Liver (tissue), 9 donors: ENCODE results near the gene TMEM245. TPM values are rescaled to one million over a fixed set of nuclear protein-coding genes. Genes with fewer than 3 reads are reported as not detected.

Experiments used
- DNase-seq: peaks from one replicate; pipeline ENCODE4 v3.0.0-alpha.2; 2017; ENCODE audit warnings: low spot score
- H3K27ac ChIP-seq, 2 donors: one replicate each; pipeline ENCODE4 v1.7.0; 2013; ENCODE audit warnings: inconsistent platforms in 2 of 2, low read length in 2 of 2, control low read depth in 1 of 2, low read depth in 1 of 2, mild to moderate bottlenecking in 1 of 2
- H3K27me3 ChIP-seq, 4 donors: one replicate each; pipeline versions ENCODE4 v1.6.1 to v1.7.0; 2013; ENCODE audit warnings: low read length in 3 of 4, inconsistent platforms in 1 of 4, mild to moderate bottlenecking in 1 of 4, moderate library complexity in 1 of 4; ENCODE audit not compliant: control insufficient read depth in 4 of 4, insufficient read depth in 4 of 4
- H3K36me3 ChIP-seq, 4 donors: one replicate each; pipeline versions ENCODE4 v1.6.1 to v1.7.0; 2013; ENCODE audit warnings: low read length in 3 of 4, mild to moderate bottlenecking in 3 of 4, low read depth in 1 of 4, moderate library complexity in 1 of 4; ENCODE audit not compliant: control insufficient read depth in 4 of 4, insufficient read depth in 3 of 4
- H3K4me1 ChIP-seq, 4 donors: one replicate each; pipeline versions ENCODE4 v1.6.1 to v1.7.0; 2013; ENCODE audit warnings: low read length in 3 of 4, mild to moderate bottlenecking in 3 of 4, moderate library complexity in 1 of 4; ENCODE audit not compliant: control insufficient read depth in 4 of 4, insufficient read depth in 4 of 4
- H3K4me3 ChIP-seq, 3 donors: one replicate each; pipeline versions ENCODE4 v1.6.1 to v1.7.0; 2013; ENCODE audit warnings: low read length in 3 of 3, control low read depth in 1 of 3, low read depth in 1 of 3, mild to moderate bottlenecking in 1 of 3
- H3K9ac ChIP-seq, 2 donors: one replicate each; pipeline ENCODE4 v1.7.0; 2013; ENCODE audit warnings: low read length in 2 of 2, mild to moderate bottlenecking in 2 of 2, moderate library complexity in 2 of 2, control low read depth in 1 of 2, low read depth in 1 of 2
- H3K9me3 ChIP-seq, 4 donors: one replicate each; pipeline versions ENCODE4 v1.6.1 to v1.7.0; 2013; ENCODE audit warnings: low read length in 3 of 4; ENCODE audit not compliant: control insufficient read depth in 4 of 4
- EGR1 ChIP-seq, 2 donors: IDR thresholded peaks; 2 replicates each; pipeline ENCODE4 v1.6.1; 2016 to 2018; ENCODE audit warnings: antibody characterized with exemption in 2 of 2, low read depth in 2 of 2
- FOXA1 ChIP-seq: IDR thresholded peaks from 2 replicates; pipeline ENCODE4 v1.6.1; 2016; ENCODE audit warnings: antibody characterized with exemption
- FOXA2 ChIP-seq: IDR thresholded peaks from 2 replicates; pipeline ENCODE4 v1.6.1; 2016; ENCODE audit warnings: antibody characterized with exemption
- HNF4A ChIP-seq, 2 donors: conservative IDR thresholded peaks; 2 replicates each; pipeline ENCODE4 v1.6.1; 2016; ENCODE audit warnings: antibody characterized with exemption in 2 of 2, mild to moderate bottlenecking in 2 of 2
- HNF4G ChIP-seq: IDR thresholded peaks from 2 replicates; pipeline ENCODE4 v1.6.1; 2016; ENCODE audit warnings: antibody characterized with exemption
- JUND ChIP-seq, 2 donors: IDR thresholded peaks; 2 replicates each; pipeline ENCODE4 v1.6.1; 2016; ENCODE audit warnings: antibody characterized with exemption in 2 of 2
- NR2F2 ChIP-seq: IDR thresholded peaks from 2 replicates; pipeline ENCODE4 v1.6.1; 2016; ENCODE audit warnings: antibody characterized with exemption
- RAD21 ChIP-seq, 2 donors: IDR thresholded peaks; 2 replicates each; pipeline ENCODE4 v1.6.1; 2016; ENCODE audit warnings: antibody characterized with exemption in 2 of 2, mild to moderate bottlenecking in 2 of 2
- TAF1 ChIP-seq: conservative IDR thresholded peaks from 2 replicates; pipeline ENCODE4 v1.6.1; 2016; ENCODE audit warnings: antibody characterized with exemption, mild to moderate bottlenecking
- YY1 ChIP-seq: IDR thresholded peaks from 2 replicates; pipeline ENCODE4 v1.6.1; 2016; ENCODE audit warnings: antibody characterized with exemption, mild to moderate bottlenecking
- WGBS: extraction: QIAGEN DNeasy Blood & Tissue Kit; methylation state at CpG from one replicate; pipeline ENCODE4 v1.1.7; 2013; 5-methylcytosine and 5-hydroxymethylcytosine counted together
- polyA plus RNA-seq, 2 donors: library from polyadenylated mRNA; stranded (reverse) in 1 of 2; unstranded in 1 of 2; fragments of 200-250 nt in 1 of 2; fragments of >200 nt in 1 of 2; fragmentation: Nextera tagmentation in 1 of 2; extraction: Ambion mirVana in 1 of 2; gene quantifications; one replicate each; pipeline versions ENCODE4 v1.2.1 to v1.2.3, GENCODE V29; 2013 to 2015
- total RNA-seq, 2 donors: library from RNA; depleted of rRNA; stranded (reverse); fragments of >200 nt; gene quantifications; one replicate each; pipeline ENCODE4 v1.2.3, GENCODE V29; 2014
- TF ChIP-seq, protein P1 (sequence below): IDR thresholded peaks from 2 replicates; pipeline ENCODE4 v1.6.1; 2016; ENCODE audit warnings: antibody characterized with exemption, mild to moderate bottlenecking
- TF ChIP-seq, protein P2 (sequence below): IDR thresholded peaks from 2 replicates; pipeline ENCODE4 v1.6.1; 2016; ENCODE audit warnings: antibody characterized with exemption
- TF ChIP-seq, protein P3 (sequence below): fragments of 150-350 bp; IDR thresholded peaks from 2 replicates; pipeline ENCODE4 v1.5.1; 2017; ENCODE audit warnings: improper control_type of control experiment, low read depth, low read length; ENCODE audit not compliant: missing input control
- TF ChIP-seq, protein P4 (sequence below): IDR thresholded peaks from 2 replicates; pipeline ENCODE4 v1.6.1; 2016; ENCODE audit warnings: antibody characterized with exemption
- donor health status: healthy.
- donor health status: healthy.
- donor health status: healthy.
- donor health status: healthy.
- donor health status: healthy.

The TMEM245 gene
- total and polyA plus RNA-seq, 4 donors, result 13.7 to 75.3 (median 31.2) TPM

DNA sequence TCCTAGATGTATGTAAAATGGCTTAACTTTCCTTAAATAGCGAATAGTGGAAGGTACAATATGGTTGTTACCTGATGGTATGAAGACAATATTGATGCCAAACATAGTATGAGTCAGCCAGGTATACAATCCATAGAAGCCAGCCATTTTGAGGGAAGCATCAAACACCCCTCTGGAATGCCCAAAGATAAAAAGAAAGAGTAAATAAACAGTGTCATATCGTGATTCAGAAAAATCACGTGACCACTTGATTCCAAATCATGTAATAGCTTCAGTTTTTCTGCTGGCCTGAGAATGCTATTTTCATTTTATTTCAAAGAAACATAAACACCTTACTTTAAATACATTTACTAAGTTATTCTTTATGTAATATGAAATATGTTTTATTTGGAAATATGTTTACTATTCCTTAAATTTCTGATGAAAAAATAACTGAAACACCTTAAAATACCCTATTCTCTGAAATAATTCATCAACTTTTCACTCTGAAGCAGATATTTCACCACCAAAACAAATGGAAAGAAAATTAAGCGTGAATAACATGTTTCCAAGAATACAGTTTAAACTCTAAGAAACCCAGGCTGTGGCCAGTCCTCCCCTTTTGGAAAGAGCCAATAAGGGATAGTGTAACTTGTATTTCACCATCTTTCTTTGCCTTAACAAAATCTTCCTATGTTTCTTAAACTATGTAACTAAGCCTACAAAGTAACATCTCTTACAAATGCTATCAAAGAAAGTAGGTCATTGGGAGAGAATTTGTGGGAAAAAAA is 81.6 kb downstream of the TMEM245 start:
- Histone ChIP-seq H3K27ac (no peak overlapping the region), H3K27me3 (no peaks in the 10 kb centered on the region), H3K9ac (no peak overlapping the region), H3K9me3 (no peaks in the 10 kb centered on the region), H3K4me1 (peaks cover 1 to 16% (median 13%) of the 10 kb centered on the region in 4 donors), H3K36me3 (peaks cover 4 to 17% (median 4%) of the 10 kb centered on the region in 4 donors), H3K4me3 (no peak overlapping the region)
- DNase-seq, result no peak
- 77% methylated on average over 4 of the region's 4 CpGs for WGBS
- TF ChIP-seq HNF4A (conservative IDR thresholded peaks at IDR 0.05) (no peak), RAD21 (IDR thresholded peaks at IDR 0.05) (no peak), YY1 (no peak), HNF4G (no peak)
- TF ChIP-seq, protein P1, sequence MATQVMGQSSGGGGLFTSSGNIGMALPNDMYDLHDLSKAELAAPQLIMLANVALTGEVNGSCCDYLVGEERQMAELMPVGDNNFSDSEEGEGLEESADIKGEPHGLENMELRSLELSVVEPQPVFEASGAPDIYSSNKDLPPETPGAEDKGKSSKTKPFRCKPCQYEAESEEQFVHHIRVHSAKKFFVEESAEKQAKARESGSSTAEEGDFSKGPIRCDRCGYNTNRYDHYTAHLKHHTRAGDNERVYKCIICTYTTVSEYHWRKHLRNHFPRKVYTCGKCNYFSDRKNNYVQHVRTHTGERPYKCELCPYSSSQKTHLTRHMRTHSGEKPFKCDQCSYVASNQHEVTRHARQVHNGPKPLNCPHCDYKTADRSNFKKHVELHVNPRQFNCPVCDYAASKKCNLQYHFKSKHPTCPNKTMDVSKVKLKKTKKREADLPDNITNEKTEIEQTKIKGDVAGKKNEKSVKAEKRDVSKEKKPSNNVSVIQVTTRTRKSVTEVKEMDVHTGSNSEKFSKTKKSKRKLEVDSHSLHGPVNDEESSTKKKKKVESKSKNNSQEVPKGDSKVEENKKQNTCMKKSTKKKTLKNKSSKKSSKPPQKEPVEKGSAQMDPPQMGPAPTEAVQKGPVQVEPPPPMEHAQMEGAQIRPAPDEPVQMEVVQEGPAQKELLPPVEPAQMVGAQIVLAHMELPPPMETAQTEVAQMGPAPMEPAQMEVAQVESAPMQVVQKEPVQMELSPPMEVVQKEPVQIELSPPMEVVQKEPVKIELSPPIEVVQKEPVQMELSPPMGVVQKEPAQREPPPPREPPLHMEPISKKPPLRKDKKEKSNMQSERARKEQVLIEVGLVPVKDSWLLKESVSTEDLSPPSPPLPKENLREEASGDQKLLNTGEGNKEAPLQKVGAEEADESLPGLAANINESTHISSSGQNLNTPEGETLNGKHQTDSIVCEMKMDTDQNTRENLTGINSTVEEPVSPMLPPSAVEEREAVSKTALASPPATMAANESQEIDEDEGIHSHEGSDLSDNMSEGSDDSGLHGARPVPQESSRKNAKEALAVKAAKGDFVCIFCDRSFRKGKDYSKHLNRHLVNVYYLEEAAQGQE, result no peak

DNA sequence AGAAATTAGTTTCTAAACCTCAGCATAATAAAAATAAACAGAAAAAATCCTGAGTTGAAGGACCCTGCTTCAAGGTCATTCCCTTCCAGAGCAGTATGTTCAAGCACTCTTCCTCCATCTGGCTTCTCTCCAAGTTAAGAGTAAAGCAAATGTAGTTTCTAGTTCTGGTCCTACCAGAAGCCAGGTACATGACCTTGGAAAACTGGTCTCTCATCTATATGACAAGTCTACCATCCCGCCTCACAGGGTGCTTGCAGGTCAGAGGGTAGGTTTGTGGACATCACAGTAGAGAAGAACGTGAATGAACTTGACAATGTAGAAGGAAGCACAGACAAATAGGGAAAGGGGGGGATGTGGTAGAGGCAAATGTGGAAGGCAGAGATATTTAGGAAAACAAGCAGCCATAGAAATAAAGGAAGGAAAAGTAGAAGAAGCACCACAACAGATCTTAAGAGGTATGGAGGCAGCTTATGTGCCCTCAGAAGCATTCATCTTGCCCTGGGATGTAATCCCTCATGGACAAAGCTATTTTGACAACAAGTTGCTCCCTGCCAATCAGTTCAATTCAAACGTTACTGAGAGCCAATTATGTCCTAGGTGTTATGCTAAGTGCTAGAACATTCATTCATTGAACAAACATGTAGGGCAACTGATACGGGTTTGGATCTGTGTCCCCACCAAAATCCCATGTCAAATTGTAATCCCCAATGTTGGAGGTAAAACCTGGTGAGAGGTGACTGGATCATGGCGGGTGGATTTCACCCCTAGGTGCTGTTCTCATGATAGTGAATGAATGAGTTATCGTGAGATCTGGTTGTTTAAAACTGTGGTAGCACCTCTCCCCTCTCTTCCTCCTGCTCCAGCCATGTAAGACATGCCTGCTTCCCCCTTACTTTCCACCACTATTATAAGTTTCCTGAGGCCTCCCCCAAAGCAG is 82.7 kb downstream of the TMEM245 start:
- WGBS, result 79% methylated on average over 6 of the region's 6 CpGs
- Histone ChIP-seq H3K27ac (peak overlapping the region; percentile 11 to 55), H3K27me3 (no peaks in the 10 kb centered on the region), H3K36me3 (peaks cover 2 to 15% (median 6%) of the 10 kb centered on the region in 4 donors), H3K9ac (no peak overlapping the region), H3K4me1 (peaks cover 1 to 16% (median 13%) of the 10 kb centered on the region in 4 donors), H3K4me3 (no peak overlapping the region), H3K9me3 (no peaks in the 10 kb centered on the region)
- no peak for DNase-seq
- no peak for TF ChIP-seq EGR1 (IDR thresholded peaks at IDR 0.05; ENCODE audit: low read depth in 2 of 2)
- no peak for TF ChIP-seq HNF4G
- TF ChIP-seq, protein P2, sequence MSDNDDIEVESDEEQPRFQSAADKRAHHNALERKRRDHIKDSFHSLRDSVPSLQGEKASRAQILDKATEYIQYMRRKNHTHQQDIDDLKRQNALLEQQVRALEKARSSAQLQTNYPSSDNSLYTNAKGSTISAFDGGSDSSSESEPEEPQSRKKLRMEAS, result no peak
- TF ChIP-seq RAD21 (IDR thresholded peaks at IDR 0.05), result no peak
- no peak for TF ChIP-seq FOXA2
- TF ChIP-seq, protein P1, result no peak
- TF ChIP-seq, protein P3, sequence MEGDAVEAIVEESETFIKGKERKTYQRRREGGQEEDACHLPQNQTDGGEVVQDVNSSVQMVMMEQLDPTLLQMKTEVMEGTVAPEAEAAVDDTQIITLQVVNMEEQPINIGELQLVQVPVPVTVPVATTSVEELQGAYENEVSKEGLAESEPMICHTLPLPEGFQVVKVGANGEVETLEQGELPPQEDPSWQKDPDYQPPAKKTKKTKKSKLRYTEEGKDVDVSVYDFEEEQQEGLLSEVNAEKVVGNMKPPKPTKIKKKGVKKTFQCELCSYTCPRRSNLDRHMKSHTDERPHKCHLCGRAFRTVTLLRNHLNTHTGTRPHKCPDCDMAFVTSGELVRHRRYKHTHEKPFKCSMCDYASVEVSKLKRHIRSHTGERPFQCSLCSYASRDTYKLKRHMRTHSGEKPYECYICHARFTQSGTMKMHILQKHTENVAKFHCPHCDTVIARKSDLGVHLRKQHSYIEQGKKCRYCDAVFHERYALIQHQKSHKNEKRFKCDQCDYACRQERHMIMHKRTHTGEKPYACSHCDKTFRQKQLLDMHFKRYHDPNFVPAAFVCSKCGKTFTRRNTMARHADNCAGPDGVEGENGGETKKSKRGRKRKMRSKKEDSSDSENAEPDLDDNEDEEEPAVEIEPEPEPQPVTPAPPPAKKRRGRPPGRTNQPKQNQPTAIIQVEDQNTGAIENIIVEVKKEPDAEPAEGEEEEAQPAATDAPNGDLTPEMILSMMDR, result no peak
- TF ChIP-seq NR2F2, result no peak
- TF ChIP-seq HNF4A (conservative IDR thresholded peaks at IDR 0.05), result no peak
- TF ChIP-seq JUND (IDR thresholded peaks at IDR 0.05), result no peak
- TF ChIP-seq, protein P4, sequence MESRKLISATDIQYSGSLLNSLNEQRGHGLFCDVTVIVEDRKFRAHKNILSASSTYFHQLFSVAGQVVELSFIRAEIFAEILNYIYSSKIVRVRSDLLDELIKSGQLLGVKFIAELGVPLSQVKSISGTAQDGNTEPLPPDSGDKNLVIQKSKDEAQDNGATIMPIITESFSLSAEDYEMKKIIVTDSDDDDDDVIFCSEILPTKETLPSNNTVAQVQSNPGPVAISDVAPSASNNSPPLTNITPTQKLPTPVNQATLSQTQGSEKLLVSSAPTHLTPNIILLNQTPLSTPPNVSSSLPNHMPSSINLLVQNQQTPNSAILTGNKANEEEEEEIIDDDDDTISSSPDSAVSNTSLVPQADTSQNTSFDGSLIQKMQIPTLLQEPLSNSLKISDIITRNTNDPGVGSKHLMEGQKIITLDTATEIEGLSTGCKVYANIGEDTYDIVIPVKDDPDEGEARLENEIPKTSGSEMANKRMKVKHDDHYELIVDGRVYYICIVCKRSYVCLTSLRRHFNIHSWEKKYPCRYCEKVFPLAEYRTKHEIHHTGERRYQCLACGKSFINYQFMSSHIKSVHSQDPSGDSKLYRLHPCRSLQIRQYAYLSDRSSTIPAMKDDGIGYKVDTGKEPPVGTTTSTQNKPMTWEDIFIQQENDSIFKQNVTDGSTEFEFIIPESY, result no peak
- TF ChIP-seq FOXA1, result no peak
- TF ChIP-seq YY1, result no peak
- no peak for TF ChIP-seq TAF1
